Dedifferentiated amniotic fluid mesenchymal stem cell (primary cell): ENCODE measurements around the gene DNAH14.

ENCODE experiments used
- DNase-seq: peaks from one replicate; pipeline ENCODE4 v3.0.0-alpha.2; 2016; ENCODE audit errors: extremely low spot score

The DNAH14 gene

GRCh38 chr1:225428068-225428880 lies 498.8 kb downstream of the DNAH14 start:
- DNase-seq: peak; percentile 84

- DNase-seq: no peak
These were observed 499.5 kb downstream of the DNAH14 start for GRCh38 chr1:225428881-225429455.

GRCh38 chr1:225430301-225430700 lies 500.8 kb downstream of the DNAH14 start:
- no peak for DNase-seq

GRCh38 chr1:225431081-225431863 lies 501.8 kb downstream of the DNAH14 start:
- DNase-seq: no peak

GRCh38 chr1:225434046-225434445 lies 504.6 kb downstream of the DNAH14 start:
- no peak for DNase-seq

GRCh38 chr1:225435076-225435475 lies 505.6 kb downstream of the DNAH14 start:
- DNase-seq: no peak

- DNase-seq: no peak
These were observed 506.0 kb downstream of the DNAH14 start for GRCh38 chr1:225435487-225435886.

- no peak for DNase-seq
These were observed 506.5 kb downstream of the DNAH14 start for GRCh38 chr1:225435957-225436392.

GRCh38 chr1:225437710-225438437 lies 508.4 kb downstream of the DNAH14 start:
- DNase-seq: no peak

GRCh38 chr1:225440380-225441221 lies 511.1 kb downstream of the DNAH14 start:
- DNase-seq: no peak

- DNase-seq: no peak
These were observed 512.0 kb downstream of the DNAH14 start for GRCh38 chr1:225441314-225442122.

GRCh38 chr1:225442123-225442505 lies 512.6 kb downstream of the DNAH14 start:
- no peak for DNase-seq

GRCh38 chr1:225445639-225446594 lies 516.4 kb downstream of the DNAH14 start:
- DNase-seq: no peak

GRCh38 chr1:225446595-225446960 lies 517.1 kb downstream of the DNAH14 start:
- DNase-seq: no peak

GRCh38 chr1:225446981-225447615 lies 517.6 kb downstream of the DNAH14 start:
- DNase-seq: no peak

- no peak for DNase-seq
These were observed 518.2 kb downstream of the DNAH14 start for GRCh38 chr1:225447650-225448089.

- no peak for DNase-seq
These were observed 518.8 kb downstream of the DNAH14 start for GRCh38 chr1:225448146-225448805.
